RWPE2 (cell line): ENCODE measurements around the gene TULP4.
"Not testable (repeated sequence)": the region's sequence is repeated elsewhere in the genome, so short reads cannot be mapped to it uniquely, and the experiment has no call there.

Source experiments
- ATAC-seq: fragments of 200-7000 bp; cut with Tn5 transposase; 3 replicates; pipeline ENCODE4 v1.9.1; 2021; ENCODE audit warnings: low read depth
- DNase-seq: peaks from one replicate; pipeline ENCODE4 v3.0.0-alpha.2; 2020; ENCODE audit warnings: low spot score
- H3K27ac ChIP-seq: fragments of 450-650 bp; 2 replicates; pipeline ENCODE4 v1.5.1; 2017; ENCODE audit warnings: mild to moderate bottlenecking; ENCODE audit not compliant: poor library complexity, severe bottlenecking
- H3K27me3 ChIP-seq: fragments of 250-450 bp; sonication (Bioruptor Pico); 2 replicates; pipeline ENCODE4 v1.5.1; 2021; ENCODE audit warnings: mild to moderate bottlenecking, moderate library complexity; ENCODE audit not compliant: insufficient read depth, poor library complexity, severe bottlenecking
- H3K36me3 ChIP-seq: fragments of 250-450 bp; sonication (Bioruptor Pico); 2 replicates; pipeline ENCODE4 v1.5.1; 2020; ENCODE audit warnings: low read depth, mild to moderate bottlenecking, moderate library complexity
- H3K4me1 ChIP-seq: fragments of 250-450 bp; sonication (Bioruptor Pico); 2 replicates; pipeline ENCODE4 v1.5.1; 2021; ENCODE audit warnings: mild to moderate bottlenecking, moderate library complexity; ENCODE audit not compliant: insufficient read depth, poor library complexity, severe bottlenecking
- H3K4me3 ChIP-seq: fragments of 250-450 bp; sonication (Bioruptor Pico); 2 replicates; pipeline ENCODE4 v1.5.1; 2021; ENCODE audit warnings: mild to moderate bottlenecking, moderate library complexity; ENCODE audit not compliant: severe bottlenecking
- H3K9me3 ChIP-seq: fragments of 250-450 bp; sonication (Bioruptor Pico); 2 replicates; pipeline ENCODE4 v1.5.1; 2021; ENCODE audit warnings: mild to moderate bottlenecking, moderate library complexity; ENCODE audit not compliant: severe bottlenecking
- CTCF ChIP-seq: fragments of 450-650 bp; IDR thresholded peaks from one replicate; pipeline ENCODE4 v1.5.1; 2017; ENCODE audit warnings: mild to moderate bottlenecking, moderate library complexity; ENCODE audit not compliant: poor library complexity, severe bottlenecking

The TULP4 gene

GRCh38 chr6:158333094-158333493 lies 20.8 kb downstream of the TULP4 start:
- H3K36me3 ChIP-seq: no peaks in the 10 kb centered on the region
- no peaks in the 10 kb centered on the region for H3K27me3 ChIP-seq
- ATAC-seq (no peak), DNase-seq (no peak)
- H3K9me3 ChIP-seq: no peaks in the 10 kb centered on the region
- TF ChIP-seq CTCF: no peak
- H3K27ac ChIP-seq: no peak overlapping the region
- H3K4me1 ChIP-seq: no peaks in the 10 kb centered on the region
- no peak overlapping the region for H3K4me3 ChIP-seq

DNA sequence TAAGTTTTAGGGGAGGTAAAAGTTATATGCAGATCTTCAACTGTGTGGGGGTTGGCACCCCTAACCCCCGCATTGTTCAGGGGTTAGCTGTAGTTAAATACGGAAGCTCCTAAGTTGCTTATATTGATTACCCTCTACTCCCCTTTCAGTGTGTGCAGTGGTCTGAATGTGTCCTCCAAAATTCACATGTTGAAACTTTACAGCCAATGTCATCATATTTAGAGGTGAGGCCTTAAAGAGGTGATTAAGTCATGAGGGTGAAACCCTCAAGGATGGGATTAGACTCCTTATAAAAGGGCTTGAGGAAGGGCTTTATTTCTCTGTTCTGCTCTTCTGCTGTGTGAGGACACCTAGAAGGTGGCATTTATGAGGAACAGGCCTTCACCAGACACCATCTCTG lies 22.3 kb downstream of the TULP4 start:
- Histone ChIP-seq H3K9me3 (no peaks in the 10 kb centered on the region), H3K27me3 (no peaks in the 10 kb centered on the region), H3K4me3 (no peak overlapping the region), H3K27ac (no peak overlapping the region), H3K36me3 (no peaks in the 10 kb centered on the region), H3K4me1 (no peaks in the 10 kb centered on the region)
- ATAC-seq (no peak), DNase-seq (no peak)
- no peak for TF ChIP-seq CTCF

GRCh38 chr6:158337332-158337731 lies 25.1 kb downstream of the TULP4 start:
- no peaks in the 10 kb centered on the region for H3K36me3 ChIP-seq
- no peak overlapping the region for H3K27ac ChIP-seq
- H3K27me3 ChIP-seq: no peaks in the 10 kb centered on the region
- no peaks in the 10 kb centered on the region for H3K9me3 ChIP-seq
- no peaks in the 10 kb centered on the region for H3K4me1 ChIP-seq
- no peak for ATAC-seq
- no peak overlapping the region for H3K4me3 ChIP-seq
- no peak for TF ChIP-seq CTCF
- DNase-seq: no peak

- Histone ChIP-seq H3K9me3 (no peaks in the 10 kb centered on the region), H3K27me3 (no peaks in the 10 kb centered on the region), H3K27ac (no peak overlapping the region), H3K36me3 (no peaks in the 10 kb centered on the region), H3K4me1 (no peaks in the 10 kb centered on the region), H3K4me3 (no peak overlapping the region)
- no peak for TF ChIP-seq CTCF
- ATAC-seq (no peak), DNase-seq (no peak)
Observed at GRCh38 chr6:158338311-158339112, 26.2 kb downstream of the TULP4 start.

GRCh38 chr6:158339197-158339596 lies 26.9 kb downstream of the TULP4 start:
- not testable (repeated sequence) for H3K36me3 ChIP-seq, ATAC-seq, H3K4me1 ChIP-seq, H3K27ac ChIP-seq, H3K9me3 ChIP-seq, DNase-seq, H3K4me3 ChIP-seq, H3K27me3 ChIP-seq
